Large intestine (tissue), 3 donors: ENCODE data around the gene CCDC85B. TPM values are rescaled to one million over a fixed set of nuclear protein-coding genes. Genes with fewer than 3 reads are reported as not detected.

Experiments used
- DNase-seq, 2 donors: peaks; one replicate each; pipeline versions ENCODE4 v3.0.0 to v3.0.0-alpha.2; 2013
- H3K27ac ChIP-seq: one replicate; pipeline ENCODE4 v1.5.1; 2013; ENCODE audit warnings: low read length
- H3K27me3 ChIP-seq: 2 replicates; pipeline ENCODE4 v1.6.1; 2013; ENCODE audit warnings: low read length; ENCODE audit not compliant: control insufficient read depth, insufficient read depth
- H3K36me3 ChIP-seq: 2 replicates; pipeline ENCODE4 v1.6.1; 2013; ENCODE audit warnings: low read length; ENCODE audit not compliant: control insufficient read depth, insufficient read depth
- H3K4me1 ChIP-seq: one replicate; pipeline ENCODE4 v1.6.1; 2013; ENCODE audit warnings: low read length; ENCODE audit not compliant: control insufficient read depth, insufficient read depth
- H3K4me3 ChIP-seq: one replicate; pipeline ENCODE4 v1.5.1; 2013; ENCODE audit warnings: low read length
- H3K9me3 ChIP-seq: one replicate; pipeline ENCODE4 v1.6.1; 2013; ENCODE audit warnings: mild to moderate bottlenecking, low read depth, low read length, moderate library complexity; ENCODE audit not compliant: control insufficient read depth
- WGBS: methylation state at CpG from one replicate; pipeline ENCODE4 v1.1.5; 2013; ENCODE audit warnings: low lambda C conversion rate; ENCODE audit not compliant: insufficient coverage; 5-methylcytosine and 5-hydroxymethylcytosine counted together
- polyA plus RNA-seq: library from polyadenylated mRNA; unstranded; fragments of 120-200 nt; gene quantifications from one replicate; pipeline ENCODE4 v1.2.1, GENCODE V29; 2013

Gene CCDC85B
- polyA plus RNA-seq, 1 donor: 10.9 TPM

DNA sequence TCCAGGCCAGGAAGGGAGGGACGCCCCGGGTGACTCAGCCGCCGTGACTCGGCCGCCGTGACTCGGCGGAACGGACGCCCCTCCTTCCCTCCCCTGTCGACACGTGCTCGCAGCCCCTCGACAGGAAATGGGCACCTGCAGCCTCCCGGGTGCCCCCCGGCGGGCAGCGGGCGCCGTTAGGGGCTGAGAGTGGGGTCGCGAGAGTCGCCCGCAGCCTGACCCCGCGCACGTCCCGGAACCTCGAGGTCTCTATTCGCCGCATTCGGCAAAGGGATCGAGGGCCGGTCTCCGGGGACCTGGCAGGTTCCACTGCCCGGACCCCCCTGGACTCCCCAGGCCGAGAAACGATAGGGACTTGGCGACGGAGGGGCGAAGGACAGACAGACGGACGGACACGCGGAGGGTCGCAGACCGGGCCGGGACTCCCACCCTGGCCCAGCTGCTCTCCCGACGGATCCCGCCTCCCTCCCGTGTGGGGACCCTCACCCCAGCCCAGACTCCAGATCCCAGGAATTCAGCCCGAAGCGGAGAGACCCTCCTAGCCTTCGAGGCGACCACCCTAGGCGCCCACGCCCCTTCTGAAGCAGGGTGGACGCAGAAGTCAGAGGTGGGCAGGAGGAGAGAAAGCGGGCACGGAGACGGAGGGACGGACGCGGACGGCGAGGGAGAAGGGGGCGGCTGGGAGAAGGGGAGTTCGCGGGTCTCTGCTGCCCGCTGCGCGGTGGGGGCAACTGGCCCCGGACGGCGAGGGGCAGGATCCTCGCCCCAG is 9.1 kb downstream of the CCDC85B start:
- DNase-seq: peak in 1 of 2 donors; percentile 62
- no CpG with 5 or more reads among the region's 78 CpGs for WGBS
- Histone ChIP-seq H3K27me3 (peaks cover 84% of the 10 kb centered on the region), H3K4me3 (no peak overlapping the region), H3K9me3 (peaks cover 9% of the 10 kb centered on the region), H3K27ac (no peak overlapping the region), H3K36me3 (no peaks in the 10 kb centered on the region), H3K4me1 (peaks cover 9% of the 10 kb centered on the region)

GRCh38 chr11:65900125-65900898 is 9.8 kb downstream of the CCDC85B start, which contains the start of gene FOSL1:
TSS of gene FOSL1 (minus strand) at chr11:65900388. CDS start at chr11:65900339, 49 bp downstream.
- peak within 1 kb of the TSS; percentile 24 for H3K4me3 ChIP-seq
- peaks cover 84% of the 10 kb centered on the region for H3K27me3 ChIP-seq
- peak; percentile 89 to 94 for DNase-seq

DNA sequence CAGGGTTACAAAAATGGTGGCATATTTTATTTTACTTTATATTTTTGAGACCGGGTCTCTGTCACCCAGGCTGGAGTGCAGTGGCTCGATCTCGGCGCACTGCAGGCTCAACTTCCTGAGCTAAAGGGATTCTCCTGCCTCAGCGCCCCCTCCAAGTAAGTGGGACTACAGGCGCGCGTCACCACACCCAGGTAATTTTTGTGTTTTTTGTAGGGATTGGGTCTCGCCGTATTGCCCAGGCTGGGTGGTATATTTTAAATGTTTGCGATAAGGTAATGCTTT is 10.4 kb downstream of the CCDC85B start:
- Histone ChIP-seq H3K27me3 (peaks cover 81% of the 10 kb centered on the region), H3K27ac (no peak overlapping the region)

More at GRCh38 chr11:65900125-65900898, 9.8 kb downstream of the CCDC85B start, which contains the start of gene FOSL1:
- no CpG with 5 or more reads among the region's 80 CpGs for WGBS
- Histone ChIP-seq H3K36me3 (no peaks in the 10 kb centered on the region), H3K4me1 (peaks cover 9% of the 10 kb centered on the region), H3K27ac (no peak within 1 kb of the TSS), H3K9me3 (peaks cover 9% of the 10 kb centered on the region)

DNA sequence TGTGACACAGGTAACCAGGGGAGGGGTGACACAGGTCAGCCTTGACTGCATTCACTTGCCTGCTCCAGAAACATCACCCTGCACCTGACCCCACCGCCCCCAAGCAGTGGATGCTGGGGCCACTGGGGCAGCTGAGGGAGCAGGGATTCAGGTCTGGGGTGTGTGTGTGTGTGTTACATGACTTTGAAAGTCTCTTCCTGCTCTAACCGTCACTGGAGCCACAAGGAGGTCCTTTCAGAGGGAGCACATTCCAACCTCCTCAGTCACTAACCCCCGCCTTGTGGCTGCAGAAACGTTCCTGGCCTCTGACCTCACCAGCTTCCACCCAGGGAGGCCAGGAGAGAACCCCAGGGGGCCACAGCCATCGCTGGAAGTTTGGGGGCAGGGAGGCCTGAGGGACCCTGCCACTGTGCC is 12.6 kb downstream of the CCDC85B start:
- DNase-seq: no peak
- H3K4me3 ChIP-seq: no peak overlapping the region
- no peak overlapping the region for H3K27ac ChIP-seq
- H3K27me3 ChIP-seq: peaks cover 68% of the 10 kb centered on the region
- peaks cover 9% of the 10 kb centered on the region for H3K9me3 ChIP-seq
- no peaks in the 10 kb centered on the region for H3K36me3 ChIP-seq
- peaks cover 9% of the 10 kb centered on the region for H3K4me1 ChIP-seq
- no CpG with 5 or more reads among the region's 5 CpGs for WGBS

More for the DNA sequence above, 10.4 kb downstream of the CCDC85B start:
- no CpG with 5 or more reads among the region's 11 CpGs for WGBS
- H3K36me3 ChIP-seq: no peaks in the 10 kb centered on the region
- H3K4me3 ChIP-seq: no peak overlapping the region
- H3K4me1 ChIP-seq: peaks cover 9% of the 10 kb centered on the region
- DNase-seq: no peak
- H3K9me3 ChIP-seq: peaks cover 9% of the 10 kb centered on the region

DNA sequence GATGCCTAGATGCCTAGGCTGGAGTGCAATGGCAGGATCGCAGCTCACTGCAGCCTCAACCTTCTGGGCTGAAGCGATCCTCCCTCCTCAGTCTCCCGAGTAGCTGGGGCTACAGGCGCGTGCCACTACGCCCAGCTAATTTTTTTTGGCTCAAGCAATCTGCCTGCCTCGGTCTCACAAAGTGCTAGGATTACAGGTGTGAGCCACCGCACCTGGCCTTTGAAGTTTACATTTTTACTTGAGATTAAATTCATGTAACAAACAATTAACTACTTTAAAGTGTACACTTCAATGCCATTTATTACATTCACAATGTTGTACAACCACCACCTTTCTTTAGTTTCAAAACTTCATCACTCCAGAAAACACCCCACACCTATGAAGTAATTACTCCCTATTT is 13.2 kb downstream of the CCDC85B start:
- 67% methylated on average over 2 of the region's 8 CpGs for WGBS
- peaks cover 9% of the 10 kb centered on the region for H3K4me1 ChIP-seq
- no peak overlapping the region for H3K27ac ChIP-seq
- H3K9me3 ChIP-seq: peaks cover 9% of the 10 kb centered on the region
- peaks cover 63% of the 10 kb centered on the region for H3K27me3 ChIP-seq
- H3K36me3 ChIP-seq: no peaks in the 10 kb centered on the region
- H3K4me3 ChIP-seq: no peak overlapping the region
- no peak for DNase-seq

- no peaks in the 10 kb centered on the region for H3K9me3 ChIP-seq
- DNase-seq: no peak
- WGBS: no CpG with 5 or more reads among the region's 5 CpGs
- no peak overlapping the region for H3K27ac ChIP-seq
- H3K4me3 ChIP-seq: no peak overlapping the region
- peaks cover 41% of the 10 kb centered on the region for H3K27me3 ChIP-seq
- peaks cover 3% of the 10 kb centered on the region for H3K4me1 ChIP-seq
- H3K36me3 ChIP-seq: no peaks in the 10 kb centered on the region
Measured at GRCh38 chr11:65906602-65907001, 16.1 kb downstream of the CCDC85B start.

- Histone ChIP-seq H3K9me3 (no peaks in the 10 kb centered on the region), H3K27ac (no peak overlapping the region), H3K4me1 (peaks cover 4% of the 10 kb centered on the region), H3K36me3 (no peaks in the 10 kb centered on the region), H3K4me3 (no peak overlapping the region), H3K27me3 (peaks cover 31% of the 10 kb centered on the region)
- DNase-seq: no peak
- no CpG with 5 or more reads among the region's 6 CpGs for WGBS
Measured at GRCh38 chr11:65907878-65908277, 17.4 kb downstream of the CCDC85B start.

DNA sequence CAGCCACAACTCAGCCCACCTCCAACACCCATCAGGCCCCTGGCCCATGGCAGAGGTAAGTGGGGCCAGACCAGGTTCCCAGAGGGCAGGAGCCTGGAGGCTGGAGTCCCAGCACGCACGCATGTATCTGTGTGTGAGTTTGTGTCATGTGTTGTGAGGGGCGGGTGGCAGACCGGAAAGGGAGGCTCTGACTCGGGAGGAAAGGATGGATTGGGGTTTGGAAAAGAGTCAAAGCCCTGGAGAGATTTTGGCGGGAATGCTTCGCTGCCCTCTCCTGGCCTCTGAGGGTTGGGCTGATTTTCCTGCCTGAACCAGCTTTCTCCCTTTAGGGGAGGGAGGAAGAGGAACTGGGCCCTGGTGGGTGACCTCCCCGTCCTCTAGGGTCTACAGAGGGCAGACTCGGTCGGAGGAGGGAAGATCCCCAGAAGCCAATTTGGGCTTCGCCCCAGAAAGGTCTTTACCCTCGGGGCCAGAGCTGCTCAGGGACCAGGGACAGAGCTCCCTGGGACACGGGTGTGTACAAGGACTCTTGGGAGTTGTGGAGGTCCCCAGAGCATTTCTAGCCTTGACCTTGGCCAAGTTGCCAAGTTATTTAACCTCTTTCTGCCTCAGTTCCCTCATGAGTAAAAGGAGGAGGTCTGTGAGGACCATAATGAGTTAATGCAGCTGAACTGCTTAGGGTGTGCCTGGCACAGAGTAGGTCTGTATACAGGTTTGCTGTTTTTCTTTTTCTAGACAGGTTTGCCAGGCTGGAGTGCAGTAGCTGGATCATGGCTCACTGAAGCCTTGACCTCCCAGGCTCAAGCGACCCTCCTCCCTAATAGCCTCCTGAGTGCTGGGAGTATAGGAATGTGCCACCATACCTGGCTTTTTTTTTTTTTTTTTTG is 21.5 kb downstream of the CCDC85B start:
- peak in 1 of 2 donors; percentile 32 for DNase-seq
- H3K27me3 ChIP-seq: peaks cover 17% of the 10 kb centered on the region
- H3K4me1 ChIP-seq: peaks cover 4% of the 10 kb centered on the region
- no CpG with 5 or more reads among the region's 14 CpGs for WGBS
- H3K4me3 ChIP-seq: no peak overlapping the region
- no peak overlapping the region for H3K27ac ChIP-seq
- peaks cover 6% of the 10 kb centered on the region for H3K36me3 ChIP-seq
- H3K9me3 ChIP-seq: no peaks in the 10 kb centered on the region

DNA sequence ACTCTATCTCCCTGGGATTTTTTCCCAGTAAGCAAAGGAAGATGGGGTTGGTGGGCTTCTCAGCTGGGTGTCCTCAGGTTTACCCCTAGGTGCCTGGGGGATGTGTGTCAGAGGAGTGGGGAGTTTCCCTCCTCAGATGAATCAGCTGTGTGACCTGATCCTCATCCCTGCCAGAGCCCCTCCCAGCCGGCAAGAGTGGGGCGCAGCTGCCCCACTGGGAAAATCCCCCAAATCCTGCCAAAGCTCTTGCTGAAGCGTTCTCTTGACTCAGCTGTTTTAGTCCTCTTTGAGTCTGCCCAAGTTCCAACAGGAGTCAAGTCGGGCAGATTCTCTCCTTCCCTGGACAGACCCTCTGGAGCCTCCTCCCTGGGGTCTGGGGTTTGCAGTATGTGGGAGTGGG is 22.4 kb downstream of the CCDC85B start:
- Histone ChIP-seq H3K27me3 (peaks cover 13% of the 10 kb centered on the region), H3K36me3 (peaks cover 9% of the 10 kb centered on the region), H3K4me1 (peaks cover 11% of the 10 kb centered on the region), H3K4me3 (no peak overlapping the region), H3K9me3 (no peaks in the 10 kb centered on the region), H3K27ac (no peak overlapping the region)
- no peak for DNase-seq
- WGBS: no CpG with 5 or more reads among the region's 4 CpGs
